Measurements from ENCODE around the gene SND1.

DNA sequence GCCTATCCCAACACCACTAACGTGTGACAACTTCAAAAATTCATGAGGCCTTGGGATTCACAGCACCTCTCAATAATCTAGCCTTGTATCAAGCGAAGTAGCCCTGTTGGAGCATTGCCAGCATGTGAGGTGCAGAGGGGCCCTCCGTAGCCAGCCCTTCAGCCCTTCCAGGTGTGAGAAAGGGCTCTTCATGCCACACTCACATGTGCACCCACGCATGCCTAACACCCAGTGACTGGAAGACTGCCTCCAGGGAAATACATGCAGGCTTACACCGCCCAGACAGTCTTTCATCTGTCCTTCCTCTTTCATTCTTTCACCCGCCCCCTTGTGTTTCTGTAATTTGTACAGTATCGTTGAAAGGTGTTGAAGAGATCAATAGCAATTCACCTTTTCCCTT lies 353.1 kb downstream of the SND1 start:
- TF ChIP-seq, protein P1, sequence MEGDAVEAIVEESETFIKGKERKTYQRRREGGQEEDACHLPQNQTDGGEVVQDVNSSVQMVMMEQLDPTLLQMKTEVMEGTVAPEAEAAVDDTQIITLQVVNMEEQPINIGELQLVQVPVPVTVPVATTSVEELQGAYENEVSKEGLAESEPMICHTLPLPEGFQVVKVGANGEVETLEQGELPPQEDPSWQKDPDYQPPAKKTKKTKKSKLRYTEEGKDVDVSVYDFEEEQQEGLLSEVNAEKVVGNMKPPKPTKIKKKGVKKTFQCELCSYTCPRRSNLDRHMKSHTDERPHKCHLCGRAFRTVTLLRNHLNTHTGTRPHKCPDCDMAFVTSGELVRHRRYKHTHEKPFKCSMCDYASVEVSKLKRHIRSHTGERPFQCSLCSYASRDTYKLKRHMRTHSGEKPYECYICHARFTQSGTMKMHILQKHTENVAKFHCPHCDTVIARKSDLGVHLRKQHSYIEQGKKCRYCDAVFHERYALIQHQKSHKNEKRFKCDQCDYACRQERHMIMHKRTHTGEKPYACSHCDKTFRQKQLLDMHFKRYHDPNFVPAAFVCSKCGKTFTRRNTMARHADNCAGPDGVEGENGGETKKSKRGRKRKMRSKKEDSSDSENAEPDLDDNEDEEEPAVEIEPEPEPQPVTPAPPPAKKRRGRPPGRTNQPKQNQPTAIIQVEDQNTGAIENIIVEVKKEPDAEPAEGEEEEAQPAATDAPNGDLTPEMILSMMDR (IDR thresholded peaks at IDR 0.05; ENCODE audit: low read length): no peak
- TF ChIP-seq EZH2 (IDR thresholded peaks at IDR 0.05; ENCODE audit: borderline replicate concordance, low read length): no peak

Measured in OCI-LY1 (cell line).